KBM-7 (cell line): Measurements from ENCODE around the gene SRPX.

Experiments used
- DNase-seq: peaks from one replicate; pipeline ENCODE4 v3.0.0-alpha.2; 2015
- in situ Hi-C: fragments of 300-500 bp; cut with MboI; formaldehyde crosslinking; loops from 2 replicates; pipeline ENCODE4 v1.14.3; 2020; ENCODE audit warnings: low sequenced_read_pairs, low pct_unique_long_range_greater_than_20kb, mixed read lengths

SRPX gene

GRCh38 chrX:38214044-38214443, 6.6 kb downstream of the SRPX start:
- DNase-seq: no peak
- in situ Hi-C loops: no loop called here

- in situ Hi-C loops: no loop called here
- no peak for DNase-seq
These were observed 8.6 kb downstream of the SRPX start for GRCh38 chrX:38211891-38212635.

GRCh38 chrX:38206542-38206941, 14.1 kb downstream of the SRPX start:
- in situ Hi-C loops: no loop called here
- no peak for DNase-seq

GRCh38 chrX:38206036-38206435, 14.6 kb downstream of the SRPX start:
- DNase-seq: no peak

GRCh38 chrX:38205039-38205438, 15.6 kb downstream of the SRPX start:
- DNase-seq: peak; percentile 50
- in situ Hi-C loops: no loop called here

More at GRCh38 chrX:38206036-38206435, 14.6 kb downstream of the SRPX start:
- in situ Hi-C loops: no loop called here

GRCh38 chrX:38192007-38192810, 28.5 kb downstream of the SRPX start:
- peak; percentile 24 for DNase-seq
- in situ Hi-C loops: no loop called here

GRCh38 chrX:38189431-38190250, 31.0 kb downstream of the SRPX start:
- in situ Hi-C loops: no loop called here
- DNase-seq: no peak

GRCh38 chrX:38183596-38183995, 37.1 kb downstream of the SRPX start:
- DNase-seq: no peak
- in situ Hi-C loops: no loop called here

GRCh38 chrX:38181357-38181756, 39.3 kb downstream of the SRPX start:
- DNase-seq: no peak
- in situ Hi-C loops: no loop called here

GRCh38 chrX:38178396-38178795, 42.3 kb downstream of the SRPX start:
- in situ Hi-C loops: no loop called here
- no peak for DNase-seq

GRCh38 chrX:38175139-38175538, 45.5 kb downstream of the SRPX start:
- in situ Hi-C loops: no loop called here
- DNase-seq: peak; percentile 49

- no peak for DNase-seq
- in situ Hi-C loops: loop anchor here (25.0 kb wide), 1 partner anchor 660 kb away; no protein-coding TSS in a partner anchor
These were observed 48.1 kb downstream of the SRPX start for GRCh38 chrX:38172596-38172995.

GRCh38 chrX:38170556-38170955, 50.1 kb downstream of the SRPX start:
- no peak for DNase-seq
- in situ Hi-C loops: loop anchor here (25.0 kb wide), 1 partner anchor 658 kb away; no protein-coding TSS in a partner anchor

- in situ Hi-C loops: loop anchor here (25.0 kb wide), 1 partner anchor 654 kb away; no protein-coding TSS in a partner anchor
- DNase-seq: peak; percentile 43
These were observed 54.1 kb downstream of the SRPX start for GRCh38 chrX:38166478-38167083.

- in situ Hi-C loops: loop anchor here (25.0 kb wide), 1 partner anchor 653 kb away; no protein-coding TSS in a partner anchor
- no peak for DNase-seq
These were observed 55.6 kb downstream of the SRPX start for GRCh38 chrX:38165023-38165422.

- in situ Hi-C loops: loop anchor here (25.0 kb wide), 1 partner anchor 651 kb away; no protein-coding TSS in a partner anchor
- no peak for DNase-seq
These were observed 57.5 kb downstream of the SRPX start for GRCh38 chrX:38163193-38163592.

- no peak for DNase-seq
- in situ Hi-C loops: loop anchor here (25.0 kb wide), 1 partner anchor 645 kb away; no protein-coding TSS in a partner anchor
These were observed 63.8 kb downstream of the SRPX start for GRCh38 chrX:38156838-38157237.

- in situ Hi-C loops: loop anchor here (25.0 kb wide), 1 partner anchor 643 kb away; no protein-coding TSS in a partner anchor
These were observed 65.9 kb downstream of the SRPX start for GRCh38 chrX:38154818-38155217.

GRCh38 chrX:38154340-38154739, 66.3 kb downstream of the SRPX start:
- in situ Hi-C loops: loop anchor here (25.0 kb wide), 1 partner anchor 642 kb away; no protein-coding TSS in a partner anchor
- DNase-seq: no peak

More at GRCh38 chrX:38154818-38155217, 65.9 kb downstream of the SRPX start:
- no peak for DNase-seq
